GM13977 (cell line): ENCODE measurements around the gene NCKAP1.

Experiments used
- DNase-seq: peaks from one replicate; pipeline ENCODE4 v3.0.0; 2012; ENCODE audit warnings: low spot score
- CTCF ChIP-seq: IDR thresholded peaks from 2 replicates; pipeline ENCODE4 v1.5.1; 2012; ENCODE audit warnings: mild to moderate bottlenecking, control low read depth; ENCODE audit not compliant: insufficient read depth; ENCODE audit errors: extremely low read depth, missing control alignments
- in situ Hi-C: fragments of 300-500 bp; cut with MboI; formaldehyde crosslinking; loops from one replicate; pipeline ENCODE4 v1.12.0; 2022; ENCODE audit warnings: low sequenced_read_pairs, low pct_unique_long_range_greater_than_20kb, mixed read lengths, inconsistent platforms; ENCODE audit not compliant: unreplicated experiment

Gene NCKAP1

GRCh38 chr2:182868054-182868796, 170.0 kb downstream of the NCKAP1 start:
- in situ Hi-C loops = no loop called here
- no peak for TF ChIP-seq CTCF
- no peak for DNase-seq

GRCh38 chr2:182867426-182868053, 170.7 kb downstream of the NCKAP1 start:
- in situ Hi-C loops = no loop called here

GRCh38 chr2:182866461-182867406, 171.5 kb downstream of the NCKAP1 start, which contains the start of gene FRZB:
FRZB (minus strand) TSS chr2:182866637; CDS start chr2:182866552, 85 bp downstream.
- in situ Hi-C loops = no loop called here
- no peak for TF ChIP-seq CTCF
- peak; percentile 42 for DNase-seq

More at GRCh38 chr2:182867426-182868053, 170.7 kb downstream of the NCKAP1 start:
- no peak for TF ChIP-seq CTCF
- DNase-seq = no peak

DNA sequence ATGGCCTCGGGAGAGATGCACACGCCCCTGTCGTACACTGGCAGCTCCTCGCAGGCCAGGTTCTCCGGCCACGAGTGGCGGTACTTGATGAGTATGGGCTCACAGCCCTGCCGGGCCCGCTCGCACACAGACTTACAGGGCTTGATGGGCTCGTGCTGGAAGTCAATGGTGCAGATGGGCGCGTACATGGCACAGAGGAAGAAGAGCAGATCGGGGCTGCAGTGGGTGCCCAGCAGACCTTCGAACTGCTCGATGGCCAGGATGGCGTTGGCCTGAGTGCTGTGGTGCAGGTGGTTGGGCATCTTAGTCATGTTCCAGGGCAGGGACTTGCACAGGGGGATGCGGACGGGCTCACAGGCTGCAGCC, 172.2 kb downstream of the NCKAP1 start:
- in situ Hi-C loops = no loop called here
- TF ChIP-seq CTCF = no peak
- no peak for DNase-seq

DNA sequence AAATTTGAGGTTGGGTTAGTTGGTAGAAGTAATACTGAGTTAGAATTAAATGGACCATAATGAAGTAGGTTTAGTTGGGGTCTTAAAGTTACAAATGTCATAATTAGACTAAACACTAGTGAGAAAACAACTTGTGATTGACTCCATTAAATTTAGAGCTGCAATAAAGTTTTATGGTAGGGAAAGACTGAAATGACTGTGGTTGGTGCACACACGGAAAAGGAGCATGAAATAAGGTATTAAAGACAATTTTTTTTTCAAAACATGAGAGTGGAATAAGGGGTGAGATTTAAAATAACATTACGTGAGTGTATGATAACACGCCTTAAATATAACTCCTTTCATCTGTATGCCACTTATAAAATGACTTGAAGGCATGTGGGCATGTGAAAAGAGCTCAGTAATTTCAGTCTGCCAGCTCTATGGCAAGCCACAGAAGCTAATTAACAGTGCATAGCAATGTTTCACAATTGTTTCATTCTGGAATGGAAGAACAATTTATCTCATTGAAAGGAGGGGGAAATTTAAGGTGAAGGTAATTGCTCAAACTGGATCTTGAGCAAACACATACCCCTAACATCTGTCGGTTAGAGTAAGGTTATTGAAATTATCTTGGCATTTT, 173.2 kb downstream of the NCKAP1 start:
- no peak for DNase-seq
- TF ChIP-seq CTCF = no peak
- in situ Hi-C loops = no loop called here

DNA sequence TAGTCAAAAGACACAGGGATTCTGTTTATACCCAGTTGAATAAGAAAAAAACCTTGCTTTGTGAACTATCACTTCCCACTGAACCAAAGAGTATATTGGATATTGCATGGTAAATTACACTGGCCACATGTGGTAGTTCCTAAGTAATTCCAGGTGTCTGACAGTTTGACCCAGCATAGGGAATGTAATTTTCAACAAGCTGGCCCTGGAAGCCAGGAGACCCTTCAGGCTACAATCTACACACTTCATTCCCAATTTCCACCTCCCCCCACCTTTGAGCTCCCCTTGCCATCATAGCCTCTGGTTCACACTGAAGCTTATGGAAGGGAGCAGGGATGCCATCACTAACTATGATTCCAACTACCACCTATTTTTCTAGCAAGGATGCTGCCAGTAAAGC, 174.6 kb downstream of the NCKAP1 start:
- no peak for DNase-seq
- in situ Hi-C loops = no loop called here
- no peak for TF ChIP-seq CTCF
